Loucy (cell line): Measurements from ENCODE around the gene GIPC3.

Experiments
- CTCF ChIP-seq: fragments of 200-600 bp; sonication (generic); conservative IDR thresholded peaks from 2 replicates; pipeline ENCODE4 v1.5.1; 2014; ENCODE audit warnings: mild to moderate bottlenecking, antibody characterized with exemption, low read length
- EZH2phosphoT487 ChIP-seq: fragments of 200-600 bp; IDR thresholded peaks from 2 replicates; pipeline ENCODE4 v1.6.1; 2018; ENCODE audit warnings: antibody characterized with exemption, mild to moderate bottlenecking, moderate library complexity, borderline replicate concordance

GRCh38 chr19:3549816-3550215 is 35.5 kb upstream of the GIPC3 start:
- TF ChIP-seq CTCF (no peak), EZH2phosphoT487 (no peak)
